ENCODE data around the gene LPCAT1.

GRCh38 chr5:1447671-1448361 lies 75.9 kb downstream of the LPCAT1 start:
- no peak for TF ChIP-seq POLR2A (IDR thresholded peaks at IDR 0.05; ENCODE audit: low read depth, low read length)
- TF ChIP-seq TAF1 (IDR thresholded peaks at IDR 0.05; ENCODE audit: borderline replicate concordance, low read depth, low read length): no peak
- TF ChIP-seq POLR2AphosphoS5 (IDR thresholded peaks at IDR 0.05; ENCODE audit: low read depth, low read length): no peak
